GM12878 (cell line): ENCODE results near the gene KTN1. TPM values are rescaled to one million over a fixed set of nuclear protein-coding genes. Genes with fewer than 3 reads are reported as not detected.

ENCODE experiments used
- ATAC-seq: fragments of 200-7000 bp; cut with Tn5 transposase; 3 replicates; pipeline ENCODE4 v1.9.1; 2020; ENCODE audit warnings: mild to moderate bottlenecking, moderate library complexity
- BruUV-seq: library from RNA; stranded (reverse); fragments of 400-500 nt; replicated peaks from 2 replicates; lab custom pipeline; 2021; lab: Mats Ljungman, UMichigan
- CTCF ChIA-PET: fragments of 300-600 bp; sonication (Branson Sonifier 250); formaldehyde crosslinking; extraction: SDS; loops from one replicate; lab custom pipeline; 2021; ENCODE audit warnings: inconsistent platforms; lab: Yijun Ruan, JAX
- POLR2A ChIA-PET: fragments of 350-600 bp; formaldehyde crosslinking; extraction: SDS; loops from one replicate; lab custom pipeline; 2021; ENCODE audit warnings: inconsistent platforms; lab: Charles Lee
- RAD21 ChIA-PET: fragments of 300-600 bp; sonication (Branson Sonifier 250); formaldehyde crosslinking; loops from one replicate; lab custom pipeline; 2023; ENCODE audit warnings: antibody characterized with exemption; ENCODE audit not compliant: unreplicated experiment; lab: Charles Lee
- SMC1A ChIA-PET: fragments of 300-600 bp; sonication (Branson Sonifier 250); formaldehyde crosslinking; loops from one replicate; lab custom pipeline; 2023; ENCODE audit not compliant: unreplicated experiment, uncharacterized antibody; lab: Charles Lee
- DNase-seq: peaks from one replicate; pipeline ENCODE4 v3.0.0-alpha.2; 2011; ENCODE audit warnings: low read depth, low spot score
- FAIRE-seq: peaks from 3 replicates; lab custom pipeline; 2011; peaks lifted over from hg19 to GRCh38; lab: Jason Lieb, UNC
- H2AFZ ChIP-seq: 2 replicates; pipeline ENCODE4 v1.6.0; 2011; ENCODE audit warnings: low read depth, low read length, control low read depth; ENCODE audit not compliant: control insufficient read depth
- H3K27ac ChIP-seq: 2 replicates; pipeline ENCODE4 v1.5.1; 2011; ENCODE audit warnings: control low read depth; ENCODE audit not compliant: control insufficient read depth, insufficient read depth
- H3K27me3 ChIP-seq, 2 experiments: replicated peaks in 1 of 2; 2 replicates each; pipeline versions ENCODE4 v1.6.0 to v1.6.1; 2011; ENCODE audit warnings: low read length in 1 of 2; ENCODE audit not compliant: control insufficient read depth in 2 of 2, insufficient read depth in 2 of 2
- H3K36me3 ChIP-seq, 2 experiments: 2 replicates each; pipeline ENCODE4 v1.5.1; 2011; ENCODE audit warnings: low read length in 1 of 2; ENCODE audit not compliant: control insufficient read depth in 2 of 2, insufficient read depth in 2 of 2
- H3K4me1 ChIP-seq: 2 replicates; pipeline ENCODE4 v1.6.1; 2011; ENCODE audit warnings: mild to moderate bottlenecking, low read length, moderate library complexity, mixed read lengths; ENCODE audit not compliant: control insufficient read depth, insufficient read depth
- H3K4me2 ChIP-seq: 2 replicates; pipeline ENCODE4 v1.6.0; 2011; ENCODE audit warnings: control low read depth; ENCODE audit not compliant: control insufficient read depth, insufficient read depth
- H3K4me3 ChIP-seq: fragments of 200-600 bp; sonication (generic); 2 replicates; pipeline ENCODE4 v1.5.1; 2016
- H3K79me2 ChIP-seq: 2 replicates; pipeline ENCODE4 v1.6.0; 2011; ENCODE audit warnings: low read length; ENCODE audit not compliant: control insufficient read depth, insufficient read depth
- H3K9ac ChIP-seq: 2 replicates; pipeline ENCODE4 v1.8.0; 2011; ENCODE audit warnings: low read length, control low read depth, mixed read lengths; ENCODE audit not compliant: control insufficient read depth, insufficient read depth
- H3K9me3 ChIP-seq: replicated peaks from 3 replicates; pipeline ENCODE4 v1.5.1; 2011; ENCODE audit warnings: mild to moderate bottlenecking, low read length; ENCODE audit not compliant: control insufficient read depth, insufficient read depth
- H4K20me1 ChIP-seq: 2 replicates; pipeline ENCODE4 v1.6.0; 2011; ENCODE audit not compliant: control insufficient read depth, insufficient read depth
- ETV6 ChIP-seq, 2 experiments: fragments of 450-650 bp in 1 of 2; IDR thresholded peaks in 1 of 2; conservative IDR thresholded peaks in 1 of 2; 2 replicates each; pipeline ENCODE4 v1.6.1; 2014; ENCODE audit warnings: antibody characterized with exemption in 1 of 2, borderline replicate concordance in 1 of 2, low read depth in 1 of 2, mild to moderate bottlenecking in 1 of 2, moderate library complexity in 1 of 2
- NRF1 ChIP-seq: conservative IDR thresholded peaks from 2 replicates; pipeline ENCODE4 v1.6.1; 2011; ENCODE audit warnings: mild to moderate bottlenecking, low read depth, low read length, improper control_type of control experiment
- WGBS: methylation state at CpG from one replicate; pipeline ENCODE4 v1.1.6; 2016; ENCODE audit warnings: low lambda C conversion rate; ENCODE audit not compliant: insufficient replicate concordance, insufficient coverage; ENCODE audit errors: missing lambda C conversion rate; 5-methylcytosine and 5-hydroxymethylcytosine counted together
- in situ Hi-C: fragments of 300-500 bp; cut with MboI; formaldehyde crosslinking; loops from 9 replicates; pipeline ENCODE4 v1.14.3; 2018; ENCODE audit warnings: mixed read lengths
- intact Hi-C: fragments of 100-400 bp; cut with micrococcal nuclease; formaldehyde crosslinking; loops from one replicate; pipeline ENCODE4 v1.14.2; 2022; ENCODE audit not compliant: unreplicated experiment
- polyA plus RNA-seq, 11 experiments: library from polyadenylated mRNA; depleted of rRNA in 4 of 11; unstranded in 6 of 11; stranded (reverse) in 5 of 11; fragments of >200 nt; fragmentation: Nextera tagmentation in 4 of 11; fragmentation: Illumina TruSeq in 1 of 11; extraction: Ambion mirVana in 4 of 11; extraction: Trizol in 1 of 11; gene quantifications; 1 replicate in 1 of 11; 2 replicates in 10 of 11; pipeline versions ENCODE4 v1.2.1 to v1.2.3, GENCODE V29; 2011 to 2016; ENCODE audit warnings: inconsistent platforms in 2 of 11, missing spikeins in 2 of 11, low read depth in 1 of 11
- total RNA-seq, 4 experiments: library from RNA; depleted of rRNA in 3 of 4; stranded (reverse); fragments of >200 nt in 3 of 4; fragmentation: Illumina TruSeq in 1 of 4; extraction: Trizol in 1 of 4; gene quantifications; 2 replicates each; pipeline versions ENCODE4 v1.2.1 to v1.2.3, GENCODE V29; 2013 to 2021
- TF ChIP-seq, protein P1 (sequence below): fragments of 450-650 bp; IDR thresholded peaks from 2 replicates; pipeline ENCODE4 v1.6.1; 2016; ENCODE audit warnings: mild to moderate bottlenecking
- TF ChIP-seq, protein P2 (sequence below): fragments of 450-650 bp; conservative IDR thresholded peaks from 2 replicates; pipeline ENCODE4 v1.6.1; 2017; ENCODE audit warnings: mild to moderate bottlenecking, moderate library complexity
- TF ChIP-seq, protein P3 (sequence below): fragments of 450-650 bp; IDR thresholded peaks from 2 replicates; pipeline ENCODE4 v1.6.1; 2017; ENCODE audit warnings: antibody characterized with exemption, mild to moderate bottlenecking, moderate library complexity

Gene KTN1
- total and polyA plus RNA-seq, 10 of the 15 experiments (the other 5 are each of a cell fraction or from before 2014, with no cell fraction given) = 50.6 to 154 (median 84.2) TPM

DNA sequence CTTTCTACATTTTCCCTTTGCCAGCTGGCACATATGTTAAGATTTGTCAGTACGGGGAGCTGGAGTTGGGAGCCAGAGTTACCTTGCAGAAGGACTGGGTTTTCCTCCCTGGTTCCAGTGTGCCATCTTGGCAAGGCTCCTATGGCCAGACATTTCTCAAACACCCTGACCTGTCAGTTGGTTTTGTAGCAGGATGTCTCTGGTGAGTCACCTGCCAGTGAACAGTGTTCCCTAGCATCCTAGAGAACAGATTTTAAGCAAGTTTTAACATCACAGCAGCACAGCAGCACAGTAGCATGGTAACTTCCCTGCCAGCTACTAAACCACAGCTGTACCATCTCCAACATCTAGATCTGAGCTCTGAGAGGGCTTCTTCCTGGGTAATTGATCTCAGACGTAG lies 26.2 kb upstream of the KTN1 start:
- POLR2A ChIA-PET = no interaction called here

More for the DNA sequence above, 26.2 kb upstream of the KTN1 start:
- ChIA-PET SMC1A (interaction anchor here (0.8 kb wide), 1 partner anchor 21 kb away, joined by 3 read pairs; no protein-coding TSS in a partner anchor), RAD21 (no interaction called here), CTCF (no interaction called here)
- intact Hi-C loops (no loop called here), in situ Hi-C loops (no loop called here)
- ATAC-seq (no peak), FAIRE-seq (no peak), DNase-seq (no peak)
- WGBS = 80% methylated on average over 2 of the region's 2 CpGs
- no peaks in the 10 kb centered on the region for H4K20me1 ChIP-seq
- no peaks in the 10 kb centered on the region; the same call in 2 of the 3 replicates for H3K9me3 ChIP-seq
- no peaks in the 10 kb centered on the region for H3K36me3 ChIP-seq
- H3K27me3 ChIP-seq = no peaks in the 10 kb centered on the region
- no peak overlapping the region for H3K9ac ChIP-seq
- no TSS peak for BruUV-seq
- no peaks in the 10 kb centered on the region for H3K79me2 ChIP-seq
- H3K4me1 ChIP-seq = no peaks in the 10 kb centered on the region
- no peak overlapping the region for H3K27ac ChIP-seq
- TF ChIP-seq, protein P1, sequence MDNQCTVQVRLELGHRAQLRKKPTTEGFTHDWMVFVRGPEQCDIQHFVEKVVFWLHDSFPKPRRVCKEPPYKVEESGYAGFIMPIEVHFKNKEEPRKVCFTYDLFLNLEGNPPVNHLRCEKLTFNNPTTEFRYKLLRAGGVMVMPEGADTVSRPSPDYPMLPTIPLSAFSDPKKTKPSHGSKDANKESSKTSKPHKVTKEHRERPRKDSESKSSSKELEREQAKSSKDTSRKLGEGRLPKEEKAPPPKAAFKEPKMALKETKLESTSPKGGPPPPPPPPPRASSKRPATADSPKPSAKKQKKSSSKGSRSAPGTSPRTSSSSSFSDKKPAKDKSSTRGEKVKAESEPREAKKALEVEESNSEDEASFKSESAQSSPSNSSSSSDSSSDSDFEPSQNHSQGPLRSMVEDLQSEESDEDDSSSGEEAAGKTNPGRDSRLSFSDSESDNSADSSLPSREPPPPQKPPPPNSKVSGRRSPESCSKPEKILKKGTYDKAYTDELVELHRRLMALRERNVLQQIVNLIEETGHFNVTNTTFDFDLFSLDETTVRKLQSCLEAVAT = no peak
- TF ChIP-seq, protein P2, sequence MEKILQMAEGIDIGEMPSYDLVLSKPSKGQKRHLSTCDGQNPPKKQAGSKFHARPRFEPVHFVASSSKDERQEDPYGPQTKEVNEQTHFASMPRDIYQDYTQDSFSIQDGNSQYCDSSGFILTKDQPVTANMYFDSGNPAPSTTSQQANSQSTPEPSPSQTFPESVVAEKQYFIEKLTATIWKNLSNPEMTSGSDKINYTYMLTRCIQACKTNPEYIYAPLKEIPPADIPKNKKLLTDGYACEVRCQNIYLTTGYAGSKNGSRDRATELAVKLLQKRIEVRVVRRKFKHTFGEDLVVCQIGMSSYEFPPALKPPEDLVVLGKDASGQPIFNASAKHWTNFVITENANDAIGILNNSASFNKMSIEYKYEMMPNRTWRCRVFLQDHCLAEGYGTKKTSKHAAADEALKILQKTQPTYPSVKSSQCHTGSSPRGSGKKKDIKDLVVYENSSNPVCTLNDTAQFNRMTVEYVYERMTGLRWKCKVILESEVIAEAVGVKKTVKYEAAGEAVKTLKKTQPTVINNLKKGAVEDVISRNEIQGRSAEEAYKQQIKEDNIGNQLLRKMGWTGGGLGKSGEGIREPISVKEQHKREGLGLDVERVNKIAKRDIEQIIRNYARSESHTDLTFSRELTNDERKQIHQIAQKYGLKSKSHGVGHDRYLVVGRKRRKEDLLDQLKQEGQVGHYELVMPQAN = no peak
- TF ChIP-seq, protein P3, sequence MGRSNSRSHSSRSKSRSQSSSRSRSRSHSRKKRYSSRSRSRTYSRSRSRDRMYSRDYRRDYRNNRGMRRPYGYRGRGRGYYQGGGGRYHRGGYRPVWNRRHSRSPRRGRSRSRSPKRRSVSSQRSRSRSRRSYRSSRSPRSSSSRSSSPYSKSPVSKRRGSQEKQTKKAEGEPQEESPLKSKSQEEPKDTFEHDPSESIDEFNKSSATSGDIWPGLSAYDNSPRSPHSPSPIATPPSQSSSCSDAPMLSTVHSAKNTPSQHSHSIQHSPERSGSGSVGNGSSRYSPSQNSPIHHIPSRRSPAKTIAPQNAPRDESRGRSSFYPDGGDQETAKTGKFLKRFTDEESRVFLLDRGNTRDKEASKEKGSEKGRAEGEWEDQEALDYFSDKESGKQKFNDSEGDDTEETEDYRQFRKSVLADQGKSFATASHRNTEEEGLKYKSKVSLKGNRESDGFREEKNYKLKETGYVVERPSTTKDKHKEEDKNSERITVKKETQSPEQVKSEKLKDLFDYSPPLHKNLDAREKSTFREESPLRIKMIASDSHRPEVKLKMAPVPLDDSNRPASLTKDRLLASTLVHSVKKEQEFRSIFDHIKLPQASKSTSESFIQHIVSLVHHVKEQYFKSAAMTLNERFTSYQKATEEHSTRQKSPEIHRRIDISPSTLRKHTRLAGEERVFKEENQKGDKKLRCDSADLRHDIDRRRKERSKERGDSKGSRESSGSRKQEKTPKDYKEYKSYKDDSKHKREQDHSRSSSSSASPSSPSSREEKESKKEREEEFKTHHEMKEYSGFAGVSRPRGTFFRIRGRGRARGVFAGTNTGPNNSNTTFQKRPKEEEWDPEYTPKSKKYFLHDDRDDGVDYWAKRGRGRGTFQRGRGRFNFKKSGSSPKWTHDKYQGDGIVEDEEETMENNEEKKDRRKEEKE = no peak
- TF ChIP-seq ETV6 (conservative IDR thresholded peaks at IDR 0.05 in 1 of 2, IDR thresholded peaks at IDR 0.05 in 1 of 2; ENCODE audit: borderline replicate concordance in 1 of 2, low read depth in 1 of 2) (no peak), NRF1 (no peak)
- no peak overlapping the region for H3K4me3 ChIP-seq
- no peak overlapping the region for H3K4me2 ChIP-seq
- no peak overlapping the region for H2AFZ ChIP-seq
